Measurements from ENCODE around the gene PUM1.

PUM1 gene

DNA sequence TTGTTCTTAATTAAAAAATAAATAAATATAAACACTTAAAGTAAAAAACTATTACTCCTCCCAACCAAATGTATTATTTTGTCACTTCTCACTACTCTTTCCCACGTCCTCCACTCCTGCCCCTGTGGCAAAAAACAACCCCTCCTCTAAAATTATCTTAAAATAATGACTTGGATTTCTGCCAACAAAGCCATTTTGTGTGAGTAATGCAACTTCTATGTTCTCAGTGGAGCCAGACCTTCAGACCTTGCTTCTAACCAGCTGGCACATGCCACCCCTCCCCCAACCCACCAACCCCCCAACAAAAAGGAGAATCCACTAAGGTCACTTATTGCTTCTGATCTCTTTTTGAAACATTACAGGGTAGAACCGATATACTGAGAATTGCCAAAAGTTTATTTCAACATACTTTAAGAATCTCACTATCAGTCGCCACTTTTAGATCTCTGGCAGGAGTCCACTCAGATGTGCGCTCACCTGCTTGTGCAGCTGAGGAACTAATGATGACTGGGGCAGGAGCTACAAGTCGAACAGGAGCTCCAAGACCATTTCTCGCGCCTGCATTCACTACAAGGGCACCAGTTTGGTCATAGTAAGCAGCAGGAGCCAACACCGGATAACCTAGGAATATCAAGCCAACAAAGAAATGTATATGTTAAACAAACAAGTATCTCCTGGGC lies 98.7 kb downstream of the PUM1 start:
- H3K4me3 ChIP-seq (ENCODE audit: low read length) = no peak overlapping the region
- TF ChIP-seq CTCF (conservative IDR thresholded peaks at IDR 0.05; ENCODE audit: low read depth, low read length) = no peak
- DNase-seq (ENCODE audit: low read depth) = peak; percentile 56

- no peak for TF ChIP-seq CTCF (conservative IDR thresholded peaks at IDR 0.05; ENCODE audit: low read depth, low read length)
- no peak overlapping the region for H3K4me3 ChIP-seq (ENCODE audit: low read length)
- DNase-seq (ENCODE audit: low read depth) = no peak
Measured at GRCh38 chr1:30965924-30966599, 99.5 kb downstream of the PUM1 start.

DNA sequence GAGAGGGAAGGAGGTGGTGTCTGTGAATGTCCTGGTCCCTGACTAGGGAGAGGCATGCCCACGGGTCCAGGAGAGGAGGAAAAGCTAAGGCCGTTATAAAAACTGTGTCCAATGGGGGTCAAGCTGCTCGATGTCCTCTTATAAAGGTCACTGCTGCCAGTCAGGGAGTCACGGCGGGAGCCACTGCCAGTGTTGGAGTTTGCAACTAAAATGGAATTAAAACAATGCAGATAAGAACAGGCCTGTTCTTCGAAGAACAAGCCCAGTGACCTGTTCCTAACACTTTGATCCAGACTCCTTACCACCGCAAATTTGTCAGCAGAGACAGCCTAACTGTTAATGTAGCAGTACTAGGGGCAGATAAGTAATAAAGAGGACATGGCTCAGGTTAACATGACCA lies 100.8 kb downstream of the PUM1 start:
- no peak overlapping the region for H3K4me3 ChIP-seq (ENCODE audit: low read length)
- DNase-seq (ENCODE audit: low read depth) = no peak
- TF ChIP-seq CTCF (conservative IDR thresholded peaks at IDR 0.05; ENCODE audit: low read depth, low read length) = no peak

DNA sequence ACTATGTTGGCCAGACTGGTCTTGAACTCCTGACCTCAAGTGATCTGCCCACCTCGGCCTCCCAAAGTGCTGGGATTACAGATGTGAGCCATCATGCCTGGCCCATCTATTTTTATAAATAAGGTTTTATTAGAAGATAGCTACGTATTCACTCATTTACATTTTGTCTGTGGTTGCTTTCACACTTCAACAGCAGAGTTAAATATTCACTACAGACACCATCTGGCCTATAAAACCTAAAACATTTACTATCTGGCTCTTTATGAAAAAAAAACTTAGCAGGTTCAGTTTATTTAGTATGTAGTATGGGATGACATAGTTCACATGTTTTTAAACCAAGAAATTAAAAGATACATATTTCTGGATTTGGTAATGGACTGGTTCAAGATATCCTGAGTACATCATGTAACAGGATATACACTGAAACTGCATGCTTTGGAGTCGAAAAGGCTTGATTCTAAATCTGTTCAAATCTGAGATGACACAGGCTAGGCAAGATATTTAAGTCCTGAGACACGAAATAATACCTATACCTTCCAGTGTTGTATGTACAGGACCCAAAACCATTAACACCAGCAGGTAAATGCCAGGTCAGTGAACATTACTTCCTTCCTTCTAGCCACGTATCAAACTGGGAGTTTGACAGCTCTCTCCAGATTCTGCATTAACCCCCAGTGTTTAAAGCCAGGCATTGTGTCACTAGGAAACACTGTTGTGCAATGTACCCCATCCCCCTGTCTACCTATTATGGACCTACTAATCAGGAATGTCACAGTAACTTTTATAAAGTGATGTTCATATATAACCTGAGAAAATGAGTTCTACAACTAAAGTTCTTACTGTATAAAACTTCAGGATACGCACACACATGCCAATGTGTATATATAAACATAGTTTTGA lies 102.7 kb downstream of the PUM1 start:
- H3K4me3 ChIP-seq (ENCODE audit: low read length) = no peak overlapping the region
- TF ChIP-seq CTCF (conservative IDR thresholded peaks at IDR 0.05; ENCODE audit: low read depth, low read length) = no peak
- no peak for DNase-seq (ENCODE audit: low read depth)

DNA sequence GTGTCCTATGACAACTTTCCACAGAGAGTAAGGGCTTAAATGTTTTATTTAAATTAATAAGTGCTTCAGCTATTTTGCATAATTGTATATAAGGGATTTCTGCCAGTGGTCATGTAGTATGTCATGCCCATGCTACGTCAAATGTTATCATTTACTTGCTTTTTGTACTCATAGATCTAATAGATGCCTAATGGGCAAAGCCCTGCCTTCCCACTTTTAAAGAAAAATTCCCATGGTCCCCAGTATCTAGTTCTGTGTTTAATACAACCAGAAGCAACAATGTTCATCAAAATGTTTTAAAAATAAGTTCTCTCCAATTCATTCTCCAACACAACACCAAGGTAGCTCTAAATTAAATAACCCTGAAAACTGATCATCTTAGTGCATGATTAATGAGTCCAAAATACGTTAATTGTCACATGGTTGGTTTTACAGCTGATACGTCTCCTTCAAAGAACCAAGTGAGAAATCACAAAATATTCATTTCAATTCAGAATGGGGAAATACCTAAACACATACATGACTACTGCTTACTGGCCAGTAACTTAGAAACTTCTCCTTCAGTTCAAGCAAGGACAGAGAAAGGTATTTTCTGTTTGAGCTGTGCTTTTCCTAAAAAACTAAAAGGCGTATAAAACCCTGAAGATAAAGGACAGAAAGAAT lies 107.8 kb downstream of the PUM1 start:
- no peak for DNase-seq (ENCODE audit: low read depth)
- H3K4me3 ChIP-seq (ENCODE audit: low read length) = no peak overlapping the region
- no peak for TF ChIP-seq CTCF (conservative IDR thresholded peaks at IDR 0.05; ENCODE audit: low read depth, low read length)

- no peak overlapping the region for H3K4me3 ChIP-seq (ENCODE audit: low read length)
- DNase-seq (ENCODE audit: low read depth) = no peak
- TF ChIP-seq CTCF (conservative IDR thresholded peaks at IDR 0.05; ENCODE audit: low read depth, low read length) = no peak
Measured at GRCh38 chr1:30955448-30956015, 110.0 kb downstream of the PUM1 start.
